Lower leg skin (tissue), 3 donors: ENCODE data around the gene ATP6V1F.

Experiments
- POLR2A ChIP-seq, 2 donors: fragments of 450-650 bp; IDR thresholded peaks; one replicate each; pipeline ENCODE4 v1.6.1; 2016 to 2017; ENCODE audit warnings: antibody characterized with exemption in 2 of 2, mild to moderate bottlenecking in 1 of 2, moderate library complexity in 1 of 2
- TF ChIP-seq, protein P1 (sequence below), 3 donors: fragments of 450-650 bp; IDR thresholded peaks; one replicate each; pipeline ENCODE4 v1.5.1; 2016; ENCODE audit warnings: antibody characterized with exemption in 3 of 3, mild to moderate bottlenecking in 3 of 3, moderate library complexity in 2 of 3

DNA sequence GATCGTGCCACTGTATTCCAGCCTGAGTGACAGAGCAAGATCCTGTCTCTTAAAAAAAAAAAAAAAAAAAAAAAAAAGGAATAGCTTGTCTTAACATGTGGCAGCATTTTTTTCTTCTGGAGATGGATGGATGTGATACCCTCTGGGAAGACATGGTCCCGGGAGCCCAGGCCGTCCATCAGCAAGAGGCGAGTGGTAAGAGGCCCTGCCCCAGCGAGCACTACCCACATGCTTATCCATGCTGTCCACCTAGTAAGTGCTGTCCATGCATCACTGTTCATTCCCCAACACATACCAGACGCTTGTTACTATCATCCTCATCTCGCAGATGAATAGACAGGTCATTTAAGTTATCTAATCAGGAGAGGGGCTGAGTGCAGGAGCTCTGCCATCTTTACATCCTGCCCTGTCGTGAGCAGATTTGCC lies 12.9 kb downstream of the ATP6V1F start:
- TF ChIP-seq, protein P1, sequence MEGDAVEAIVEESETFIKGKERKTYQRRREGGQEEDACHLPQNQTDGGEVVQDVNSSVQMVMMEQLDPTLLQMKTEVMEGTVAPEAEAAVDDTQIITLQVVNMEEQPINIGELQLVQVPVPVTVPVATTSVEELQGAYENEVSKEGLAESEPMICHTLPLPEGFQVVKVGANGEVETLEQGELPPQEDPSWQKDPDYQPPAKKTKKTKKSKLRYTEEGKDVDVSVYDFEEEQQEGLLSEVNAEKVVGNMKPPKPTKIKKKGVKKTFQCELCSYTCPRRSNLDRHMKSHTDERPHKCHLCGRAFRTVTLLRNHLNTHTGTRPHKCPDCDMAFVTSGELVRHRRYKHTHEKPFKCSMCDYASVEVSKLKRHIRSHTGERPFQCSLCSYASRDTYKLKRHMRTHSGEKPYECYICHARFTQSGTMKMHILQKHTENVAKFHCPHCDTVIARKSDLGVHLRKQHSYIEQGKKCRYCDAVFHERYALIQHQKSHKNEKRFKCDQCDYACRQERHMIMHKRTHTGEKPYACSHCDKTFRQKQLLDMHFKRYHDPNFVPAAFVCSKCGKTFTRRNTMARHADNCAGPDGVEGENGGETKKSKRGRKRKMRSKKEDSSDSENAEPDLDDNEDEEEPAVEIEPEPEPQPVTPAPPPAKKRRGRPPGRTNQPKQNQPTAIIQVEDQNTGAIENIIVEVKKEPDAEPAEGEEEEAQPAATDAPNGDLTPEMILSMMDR (IDR thresholded peaks at IDR 0.05), result no peak
- TF ChIP-seq POLR2A (IDR thresholded peaks at IDR 0.05), result no peak
